SK-N-SH treated with all-trans-retinoic acid at 6 μM for 48 hours (cell line): ENCODE results near the gene SHANK2.

Experiments used
- ATAC-seq: fragments of 200-7000 bp; cut with Tn5 transposase; 3 replicates; pipeline ENCODE4 v1.9.1; 2020; ENCODE audit warnings: mild to moderate bottlenecking, moderate library complexity
- ARNTL ChIP-seq: fragments of 450-650 bp; formaldehyde crosslinking; IDR thresholded peaks from 2 replicates; pipeline ENCODE4 v1.5.0; 2020; ENCODE audit warnings: low read depth, mild to moderate bottlenecking, moderate library complexity, borderline replicate concordance
- BACH2 ChIP-seq: fragments of 250-450 bp; sonication (Bioruptor Pico); IDR thresholded peaks from 2 replicates; pipeline ENCODE4 v1.9.0; 2021; ENCODE audit warnings: mild to moderate bottlenecking, borderline replicate concordance
- CREB5 ChIP-seq: fragments of 250-450 bp; sonication (Bioruptor Pico); IDR thresholded peaks from 2 replicates; pipeline ENCODE4 v1.5.1; 2020; ENCODE audit warnings: low read depth, mild to moderate bottlenecking, moderate library complexity
- CSRNP3 ChIP-seq: fragments of 250-450 bp; sonication (Bioruptor Pico); IDR thresholded peaks from 2 replicates; pipeline ENCODE4 v1.5.1; 2021; ENCODE audit warnings: mild to moderate bottlenecking, moderate library complexity
- GLIS3 ChIP-seq: fragments of 250-450 bp; sonication (Bioruptor Pico); IDR thresholded peaks from 2 replicates; pipeline ENCODE4 v1.5.0; 2020; ENCODE audit warnings: mild to moderate bottlenecking, moderate library complexity
- ISL1 ChIP-seq: fragments of 250-450 bp; sonication (Bioruptor Pico); IDR thresholded peaks from 2 replicates; pipeline ENCODE4 v2.1.2; 2022; ENCODE audit warnings: mild to moderate bottlenecking, moderate library complexity
- OSR1 ChIP-seq: fragments of 250-450 bp; sonication (Bioruptor Pico); IDR thresholded peaks from 2 replicates; pipeline ENCODE4 v1.8.0; 2022; ENCODE audit warnings: moderate library complexity, mild to moderate bottlenecking, inconsistent platforms
- PATZ1 ChIP-seq: fragments of 250-450 bp; sonication (Bioruptor Pico); IDR thresholded peaks from 2 replicates; pipeline ENCODE4 v1.8.0; 2020; ENCODE audit warnings: mild to moderate bottlenecking, moderate library complexity, borderline replicate concordance
- POU6F1 ChIP-seq: fragments of 250-450 bp; sonication (Bioruptor Pico); IDR thresholded peaks from 2 replicates; pipeline ENCODE4 v1.8.0; 2021; ENCODE audit warnings: low read depth, mild to moderate bottlenecking, moderate library complexity, borderline replicate concordance
- PPARA ChIP-seq: fragments of 250-450 bp; sonication (Bioruptor Pico); IDR thresholded peaks from 2 replicates; pipeline ENCODE4 v1.5.0; 2020; ENCODE audit warnings: mild to moderate bottlenecking, borderline replicate concordance
- RARB ChIP-seq: fragments of 250-450 bp; sonication (Bioruptor Pico); IDR thresholded peaks from 2 replicates; pipeline ENCODE4 v1.8.0; 2021; ENCODE audit warnings: mild to moderate bottlenecking, moderate library complexity
- TCF4 ChIP-seq: fragments of 250-450 bp; sonication (Bioruptor Pico); IDR thresholded peaks from 2 replicates; pipeline ENCODE4 v1.8.0; 2021; ENCODE audit warnings: mild to moderate bottlenecking, moderate library complexity, borderline replicate concordance
- TOX ChIP-seq: fragments of 250-450 bp; sonication (Bioruptor Pico); IDR thresholded peaks from 2 replicates; pipeline ENCODE4 v1.8.0; 2021; ENCODE audit warnings: mild to moderate bottlenecking, moderate library complexity, borderline replicate concordance
- TSHZ2 ChIP-seq: fragments of 250-450 bp; sonication (Bioruptor Pico); IDR thresholded peaks from 2 replicates; pipeline ENCODE4 v1.5.0; 2020; ENCODE audit warnings: mild to moderate bottlenecking, moderate library complexity
- ZFP3 ChIP-seq: fragments of 250-450 bp; sonication (Bioruptor Pico); IDR thresholded peaks from 2 replicates; pipeline ENCODE4 v1.5.0; 2020; ENCODE audit warnings: mild to moderate bottlenecking, moderate library complexity
- ZNF565 ChIP-seq: fragments of 450-650 bp; formaldehyde crosslinking; conservative IDR thresholded peaks from 2 replicates; pipeline ENCODE4 v1.5.0; 2020; ENCODE audit warnings: low read depth, mild to moderate bottlenecking, moderate library complexity
- ZNF70 ChIP-seq: fragments of 450-650 bp; formaldehyde crosslinking; IDR thresholded peaks from 2 replicates; pipeline ENCODE4 v1.5.0; 2020; ENCODE audit warnings: mild to moderate bottlenecking, moderate library complexity
- ZNF8 ChIP-seq: fragments of 450-650 bp; formaldehyde crosslinking; IDR thresholded peaks from 2 replicates; pipeline ENCODE4 v1.5.0; 2020; ENCODE audit warnings: mild to moderate bottlenecking, moderate library complexity

The SHANK2 gene

GRCh38 chr11:71255800-71256479, 3.6 kb upstream of the SHANK2 start:
- no peak for ATAC-seq
- TF ChIP-seq GLIS3: no peak
- TF ChIP-seq TOX: no peak
- TF ChIP-seq TSHZ2 (CRISPR knock-in tag): no peak
- TF ChIP-seq ISL1 (CRISPR knock-in tag): no peak
- TF ChIP-seq RARB (CRISPR knock-in tag): no peak

GRCh38 chr11:71255323-71255722, 2.9 kb upstream of the SHANK2 start:
- TF ChIP-seq ZFP3 (CRISPR knock-in tag) (no peak), ISL1 (CRISPR knock-in tag) (no peak), CSRNP3 (CRISPR knock-in tag) (no peak), OSR1 (CRISPR knock-in tag) (no peak), RARB (CRISPR knock-in tag) (no peak), ARNTL (CRISPR knock-in tag) (no peak)
- ATAC-seq: no peak

GRCh38 chr11:71253794-71254193, 1.4 kb upstream of the SHANK2 start:
- TF ChIP-seq TCF4 (CRISPR knock-in tag) (no peak), POU6F1 (CRISPR knock-in tag) (no peak), PATZ1 (CRISPR knock-in tag) (no peak), GLIS3 (no peak), ARNTL (CRISPR knock-in tag) (no peak), ZFP3 (CRISPR knock-in tag) (no peak), ZNF565 (CRISPR knock-in tag) (no peak), BACH2 (CRISPR knock-in tag) (no peak), ZNF8 (CRISPR knock-in tag) (no peak), ZNF70 (CRISPR knock-in tag) (no peak), PPARA (no peak), TSHZ2 (CRISPR knock-in tag) (no peak), CREB5 (CRISPR knock-in tag) (no peak), TOX (no peak), CSRNP3 (CRISPR knock-in tag) (no peak)
- ATAC-seq: no peak
